Panc1 (cell line): ENCODE measurements around the gene C17orf50. TPM values are rescaled to one million over a fixed set of nuclear protein-coding genes. Genes with fewer than 3 reads are reported as not detected.

Source experiments
- ATAC-seq: fragments of 200-7000 bp; cut with Tn5 transposase; 2 replicates; pipeline ENCODE4 v1.9.1; 2020; ENCODE audit warnings: mild to moderate bottlenecking, moderate library complexity
- BruUV-seq: library from RNA; stranded (reverse); fragments of 400-500 nt; replicated peaks from 2 replicates; lab custom pipeline; 2021; lab: Mats Ljungman, UMichigan
- CTCF ChIA-PET: fragments of 300-600 bp; sonication (Branson Sonifier 250); formaldehyde crosslinking; loops from one replicate; lab custom pipeline; 2022; ENCODE audit warnings: antibody characterized with exemption; lab: Charles Lee
- POLR2A ChIA-PET: fragments of 300-600 bp; sonication (Branson Sonifier 250); formaldehyde crosslinking; loops from one replicate; lab custom pipeline; 2022; ENCODE audit warnings: antibody characterized with exemption; lab: Charles Lee
- DNase-seq: peaks from one replicate; pipeline ENCODE4 v3.0.0-alpha.2; 2010; ENCODE audit warnings: low read depth, low spot score
- H3K27ac ChIP-seq: 2 replicates; pipeline ENCODE4 v1.5.1; 2011; ENCODE audit warnings: mild to moderate bottlenecking, low read length, inconsistent platforms
- H3K27me3 ChIP-seq: fragments of 200-500 bp; sonication (Bioruptor generic); 2 replicates; pipeline ENCODE4 v1.6.0; 2014; ENCODE audit warnings: low read length, inconsistent platforms; ENCODE audit not compliant: control insufficient read depth, insufficient read depth
- H3K36me3 ChIP-seq: fragments of 200-500 bp; sonication (Bioruptor generic); 2 replicates; pipeline ENCODE4 v1.5.1; 2014; ENCODE audit warnings: inconsistent platforms, mild to moderate bottlenecking, low read length, moderate library complexity; ENCODE audit not compliant: control insufficient read depth, insufficient read depth
- H3K4me1 ChIP-seq: 2 replicates; pipeline ENCODE4 v1.5.1; 2011; ENCODE audit warnings: inconsistent platforms, mild to moderate bottlenecking, low read length, moderate library complexity; ENCODE audit not compliant: control insufficient read depth, insufficient read depth
- H3K4me3 ChIP-seq, 2 experiments: 2 replicates each; pipeline ENCODE4 v1.5.1; 2011 to 2012; ENCODE audit warnings: low read depth in 2 of 2, low read length in 2 of 2, mild to moderate bottlenecking in 2 of 2, inconsistent platforms in 1 of 2, moderate library complexity in 1 of 2
- H3K9me3 ChIP-seq: fragments of 200-500 bp; sonication (Bioruptor generic); 2 replicates; pipeline ENCODE4 v1.5.1; 2014; ENCODE audit warnings: low read depth, mild to moderate bottlenecking, inconsistent platforms, low read length, moderate library complexity; ENCODE audit not compliant: control insufficient read depth, insufficient read depth
- CTCF ChIP-seq: fragments of 450-650 bp; IDR thresholded peaks from 2 replicates; pipeline ENCODE4 v1.5.1; 2017; ENCODE audit warnings: mild to moderate bottlenecking
- POLR2AphosphoS5 ChIP-seq: IDR thresholded peaks from 2 replicates; pipeline ENCODE4 v1.6.1; 2012; ENCODE audit warnings: mild to moderate bottlenecking, low read depth, low read length, moderate library complexity
- REST ChIP-seq, 2 experiments: IDR thresholded peaks; 2 replicates each; pipeline ENCODE4 v1.6.1; 2011 to 2012; ENCODE audit warnings: low read depth in 2 of 2, control low read depth in 1 of 2, low read length in 1 of 2, mild to moderate bottlenecking in 1 of 2, moderate library complexity in 1 of 2; ENCODE audit not compliant: insufficient read depth in 1 of 2
- SIN3A ChIP-seq: IDR thresholded peaks from 2 replicates; pipeline ENCODE4 v1.6.1; 2012; ENCODE audit warnings: low read depth, mild to moderate bottlenecking, low read length, moderate library complexity, borderline replicate concordance; ENCODE audit not compliant: insufficient read depth
- TCF7L2 ChIP-seq: IDR thresholded peaks from 2 replicates; pipeline ENCODE4 v1.6.1; 2011; ENCODE audit warnings: mild to moderate bottlenecking, low read depth, low read length, inconsistent platforms
- in situ Hi-C: cut with HindIII; loops from 2 replicates; pipeline ENCODE4 v1.10.0; 2016; ENCODE audit warnings: low sequenced_read_pairs, low pct_unique_long_range_greater_than_20kb
- intact Hi-C: fragments of 100-400 bp; cut with micrococcal nuclease; formaldehyde crosslinking; loops from one replicate; pipeline ENCODE4 v1.10.0; 2022; ENCODE audit not compliant: unreplicated experiment
- total RNA-seq: library from RNA; stranded (reverse); gene quantifications from one replicate; pipeline ENCODE4 v1.2.1, GENCODE V29; 2021; ENCODE audit not compliant: unreplicated experiment

The C17orf50 gene
- total RNA-seq, 1 experiment from 2014 or later = not detected

GRCh38 chr17:35793257-35793656 lies 32.6 kb downstream of the C17orf50 start:
- ChIA-PET POLR2A (no interaction called here), CTCF (no interaction called here)
- Histone ChIP-seq H3K4me1 (peaks cover 13% of the 10 kb centered on the region), H3K9me3 (no peaks in the 10 kb centered on the region), H3K36me3 (no peaks in the 10 kb centered on the region), H3K4me3 (no peak overlapping the region), H3K27me3 (peaks cover 12% of the 10 kb centered on the region), H3K27ac (no peak overlapping the region)
- BruUV-seq = no TSS peak
- ATAC-seq (no peak), DNase-seq (no peak)
- intact Hi-C loops (no loop called here), in situ Hi-C loops (no loop called here)
- TF ChIP-seq TCF7L2 (no peak), CTCF (no peak), SIN3A (no peak), POLR2AphosphoS5 (no peak), REST (IDR thresholded peaks at IDR 0.05; ENCODE audit: insufficient read depth in 1 of 2, low read depth in 2 of 2, low read length in 1 of 2) (no peak)

- intact Hi-C loops (no loop called here), in situ Hi-C loops (no loop called here)
- H3K4me1 ChIP-seq = peaks cover 5% of the 10 kb centered on the region; the same call in 1 of the 2 replicates
- H3K27ac ChIP-seq = peak within 1 kb of the TSS; percentile 52; the same call in 1 of the 2 replicates
- H3K27me3 ChIP-seq = peaks cover 12% of the 10 kb centered on the region
- ChIA-PET POLR2A (interaction anchor here (0.6 kb wide), 1 partner anchor 47 kb away, joined by 3 read pairs; no protein-coding TSS in a partner anchor), CTCF (interaction anchor here (1.4 kb wide), 1 partner anchor 31 kb away, joined by 5 read pairs; no protein-coding TSS in a partner anchor)
- no TSS peak for BruUV-seq
- TF ChIP-seq CTCF (no peak), TCF7L2 (peak; percentile 34; the same call in 1 of the 2 replicates), POLR2AphosphoS5 (no peak), REST (IDR thresholded peaks at IDR 0.05; ENCODE audit: insufficient read depth in 1 of 2, low read depth in 2 of 2, low read length in 1 of 2) (no peak), SIN3A (0 out of 2 replicates have a peak, but pooled peaks have one; percentile 36)
- ATAC-seq (peak; percentile 82), DNase-seq (no peak)
- no peaks in the 10 kb centered on the region for H3K9me3 ChIP-seq
- H3K4me3 ChIP-seq = peak within 1 kb of the TSS; percentile 48 to 60
- H3K36me3 ChIP-seq = no peaks in the 10 kb centered on the region
Measured at GRCh38 chr17:35795007-35795870, 34.6 kb downstream of the C17orf50 start, which contains the start of gene MMP28. Gene MMP28, minus strand, starts transcription at chr17:35795641. Its CDS starts 264 bp downstream, at chr17:35795377.
